Ovary (tissue), 9 donors: Measurements from ENCODE around the gene PIGX. TPM values are rescaled to one million over a fixed set of nuclear protein-coding genes. Genes with fewer than 3 reads are reported as not detected.

Experiments used
- DNase-seq, 5 donors: peaks; one replicate each; pipeline ENCODE4 v3.0.0-alpha.2; 2019 to 2020
- H3K27ac ChIP-seq, 2 donors: fragments of 200-600 bp; one replicate each; pipeline versions ENCODE4 v1.5.1 to v1.8.0; 2019 to 2022
- H3K27me3 ChIP-seq: fragments of 200-600 bp; one replicate; pipeline ENCODE4 v1.8.0; 2022
- H3K36me3 ChIP-seq: fragments of 200-600 bp; sonication (generic); one replicate; pipeline ENCODE4 v1.5.1; 2019
- H3K4me1 ChIP-seq: one replicate; pipeline ENCODE4 v1.8.1; 2013; ENCODE audit warnings: mild to moderate bottlenecking, moderate library complexity; ENCODE audit not compliant: insufficient read depth
- H3K4me3 ChIP-seq: fragments of 200-600 bp; sonication (generic); one replicate; pipeline ENCODE4 v1.5.1; 2017
- H3K9me3 ChIP-seq, 2 donors: fragments of 200-600 bp in 1 of 2; sonication (generic) in 1 of 2; one replicate each; pipeline versions ENCODE4 v1.5.1 to v1.8.1; 2013 to 2019; ENCODE audit warnings: mild to moderate bottlenecking in 1 of 2, moderate library complexity in 1 of 2
- EP300 ChIP-seq: sonication (generic); formaldehyde crosslinking; IDR thresholded peaks from one replicate; pipeline ENCODE4 v1.6.1; 2017; ENCODE audit warnings: antibody characterized with exemption
- POLR2A ChIP-seq: fragments of 450-650 bp; IDR thresholded peaks from one replicate; pipeline ENCODE4 v1.6.1; 2017; ENCODE audit warnings: antibody characterized with exemption, mild to moderate bottlenecking, moderate library complexity
- WGBS, 3 donors: extraction: QIAGEN DNeasy Blood & Tissue Kit in 1 of 3; methylation state at CpG; one replicate each; pipeline versions ENCODE4 v1.1.5 to v1.1.7; 2013 to 2017; 5-methylcytosine and 5-hydroxymethylcytosine counted together
- intact Hi-C, 4 donors: fragments of 100-400 bp; cut with DNase I; formaldehyde crosslinking; loops; one replicate each; pipeline versions ENCODE4 v1.11.0 to v1.15.1; 2022 to 2023
- polyA plus RNA-seq, 2 donors: library from polyadenylated mRNA; stranded (reverse); fragments of 200-250 nt in 1 of 2; fragments of 350-450 nt in 1 of 2; fragmentation: Illumina TruSeq in 1 of 2; extraction: RNeasy Lipid Tissue Mini Kit (QIAGEN cat#74804) in 1 of 2; gene quantifications; one replicate each; pipeline ENCODE4 v1.2.3, GENCODE V29; 2013 to 2014
- total RNA-seq, 7 donors: library from RNA; depleted of rRNA in 2 of 7; stranded (reverse); fragments of >200 nt in 2 of 7; fragmentation: NEBNext Ultra II Directional in 3 of 7; extraction: Animal tissue kit (Norgen Biotek cat#: 25700) in 3 of 7; gene quantifications; one replicate each; pipeline versions ENCODE4 v1.1.0 to v1.2.4, GENCODE V29; 2016 to 2023
- TF ChIP-seq, protein P1 (sequence below), 3 donors: fragments of 450-650 bp in 2 of 3; fragments of 200-600 bp in 1 of 3; IDR thresholded peaks; one replicate each; pipeline versions ENCODE4 v1.5.1 to v1.8.0; 2016 to 2022; ENCODE audit warnings: antibody characterized with exemption in 3 of 3, mild to moderate bottlenecking in 1 of 3
- donor health status: DM: no; HTN: no; CAD: no; lungs with moderate emphysema.
- donor health status: DM: no; HTN: no; CAD: no.
- donor health status: Bipolar disorder and iron deficiency.
- donor health status: DM: yes; HTN: yes; CAD: no.
- donor health status: DM: no; HTN: no; CAD: no.
- donor health status: DM: yes; HTN: yes; CAD: no.

The PIGX gene
- total and polyA plus RNA-seq, 9 donors, result 9.4 to 22.4 (median 17.8) TPM

DNA sequence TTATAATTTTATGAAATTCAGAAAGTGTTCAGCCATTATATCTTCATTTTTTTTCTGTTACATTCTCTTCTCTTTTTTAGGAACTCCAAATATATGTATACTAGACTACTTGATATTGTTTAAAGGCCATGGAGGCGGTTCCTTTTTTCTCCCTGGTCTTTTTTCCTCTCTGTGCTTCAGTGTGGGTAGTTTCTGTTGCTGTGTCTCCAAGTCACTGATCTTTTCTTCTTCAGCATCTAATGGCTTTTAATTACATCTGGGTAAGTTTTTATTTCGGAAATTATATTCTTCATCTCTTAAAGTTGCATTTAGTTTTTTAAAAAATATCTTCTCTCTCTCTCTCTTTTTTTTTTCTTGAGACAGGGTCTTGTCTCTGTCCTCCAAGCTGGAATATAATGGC is 8.9 kb downstream of the PIGX start:
- no peak for DNase-seq
- Histone ChIP-seq H3K9me3 (no peaks in the 10 kb centered on the region), H3K4me1 (no peaks in the 10 kb centered on the region), H3K27me3 (no peaks in the 10 kb centered on the region), H3K4me3 (no peak overlapping the region), H3K36me3 (no peaks in the 10 kb centered on the region), H3K27ac (no peak overlapping the region)
- TF ChIP-seq EP300 (no peak), POLR2A (no peak)
- TF ChIP-seq, protein P1, sequence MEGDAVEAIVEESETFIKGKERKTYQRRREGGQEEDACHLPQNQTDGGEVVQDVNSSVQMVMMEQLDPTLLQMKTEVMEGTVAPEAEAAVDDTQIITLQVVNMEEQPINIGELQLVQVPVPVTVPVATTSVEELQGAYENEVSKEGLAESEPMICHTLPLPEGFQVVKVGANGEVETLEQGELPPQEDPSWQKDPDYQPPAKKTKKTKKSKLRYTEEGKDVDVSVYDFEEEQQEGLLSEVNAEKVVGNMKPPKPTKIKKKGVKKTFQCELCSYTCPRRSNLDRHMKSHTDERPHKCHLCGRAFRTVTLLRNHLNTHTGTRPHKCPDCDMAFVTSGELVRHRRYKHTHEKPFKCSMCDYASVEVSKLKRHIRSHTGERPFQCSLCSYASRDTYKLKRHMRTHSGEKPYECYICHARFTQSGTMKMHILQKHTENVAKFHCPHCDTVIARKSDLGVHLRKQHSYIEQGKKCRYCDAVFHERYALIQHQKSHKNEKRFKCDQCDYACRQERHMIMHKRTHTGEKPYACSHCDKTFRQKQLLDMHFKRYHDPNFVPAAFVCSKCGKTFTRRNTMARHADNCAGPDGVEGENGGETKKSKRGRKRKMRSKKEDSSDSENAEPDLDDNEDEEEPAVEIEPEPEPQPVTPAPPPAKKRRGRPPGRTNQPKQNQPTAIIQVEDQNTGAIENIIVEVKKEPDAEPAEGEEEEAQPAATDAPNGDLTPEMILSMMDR (IDR thresholded peaks at IDR 0.05), result no peak
- intact Hi-C loops, result no loop called here
- 70 to 98% (median 79%) methylated on average over 2 of the region's 2 CpGs for WGBS, 3 donors

DNA sequence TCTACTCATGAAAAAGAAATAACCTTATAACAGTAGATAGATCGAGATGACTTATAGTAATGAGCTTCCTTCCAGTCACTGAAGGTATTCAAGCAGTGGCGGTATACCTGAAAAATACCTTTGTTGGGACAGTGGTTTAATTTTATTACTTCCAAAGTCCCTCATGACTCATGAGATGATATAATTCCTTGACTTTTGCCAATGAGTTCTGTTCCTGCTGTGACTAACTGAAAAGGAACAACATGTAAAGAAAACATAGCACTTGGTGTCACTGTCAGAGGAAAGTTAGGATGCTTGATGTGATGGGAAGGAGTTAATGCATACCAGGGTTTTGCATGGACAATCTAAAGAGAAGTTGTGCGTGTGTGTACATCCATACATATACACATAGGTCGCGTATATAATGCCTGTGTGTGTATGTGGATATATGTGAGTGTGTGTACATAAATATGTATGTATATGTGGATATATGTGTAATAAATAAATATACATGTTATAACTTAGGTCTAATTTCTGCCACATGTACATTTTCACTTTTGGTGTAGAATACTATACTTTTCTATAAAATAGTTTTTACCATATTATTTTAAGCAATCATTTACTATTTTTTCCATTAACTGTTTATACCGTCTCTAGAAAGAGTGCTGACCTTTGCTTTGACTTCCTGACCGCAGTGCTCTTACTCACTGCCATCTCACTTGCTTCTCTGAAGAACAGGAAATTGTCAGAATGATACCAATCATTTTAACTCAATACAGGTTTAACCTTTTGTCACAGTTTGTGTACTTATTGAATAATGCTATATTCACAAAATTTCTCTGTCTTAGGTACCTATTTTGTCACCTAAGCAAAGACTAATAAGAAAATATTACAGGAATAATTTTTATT is 14.9 kb downstream of the PIGX start:
- no peaks in the 10 kb centered on the region for H3K9me3 ChIP-seq
- no peaks in the 10 kb centered on the region for H3K27me3 ChIP-seq
- no peak for TF ChIP-seq EP300
- no peak for TF ChIP-seq POLR2A
- TF ChIP-seq, protein P1 (IDR thresholded peaks at IDR 0.05), result no peak
- 79 to 87% (median 82%) methylated on average over 7 of the region's 7 CpGs for WGBS, 3 donors
- H3K4me3 ChIP-seq, result no peak overlapping the region
- DNase-seq, result no peak
- intact Hi-C loops, result no loop called here
- no peaks in the 10 kb centered on the region for H3K36me3 ChIP-seq
- H3K27ac ChIP-seq, result no peak overlapping the region
- no peaks in the 10 kb centered on the region for H3K4me1 ChIP-seq

DNA sequence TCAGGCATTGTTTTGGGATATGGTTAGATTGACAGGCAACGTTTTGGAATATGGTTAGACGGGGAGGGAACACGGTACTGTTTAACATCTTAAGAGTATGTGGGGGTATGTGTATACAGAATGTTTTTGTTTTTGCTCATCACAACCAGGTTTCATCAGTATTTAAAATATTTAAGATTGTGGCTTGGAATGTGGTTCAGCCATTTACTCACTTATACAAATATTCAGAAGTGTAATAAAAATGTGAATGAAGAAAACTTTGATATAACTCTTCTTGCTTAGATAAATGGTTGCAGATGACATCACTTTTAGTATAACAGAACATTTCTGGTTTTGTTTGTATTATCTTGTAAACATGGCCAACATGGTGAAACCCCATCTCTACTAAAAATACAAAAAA is 23.6 kb downstream of the PIGX start:
- 79 to 84% (median 84%) methylated on average over 3 of the region's 3 CpGs for WGBS, 3 donors
- TF ChIP-seq POLR2A (no peak), EP300 (no peak)
- TF ChIP-seq, protein P1 (IDR thresholded peaks at IDR 0.05), result no peak
- no peak overlapping the region for H3K4me3 ChIP-seq
- no peaks in the 10 kb centered on the region for H3K4me1 ChIP-seq
- no peak overlapping the region for H3K27ac ChIP-seq
- intact Hi-C loops, result no loop called here
- no peaks in the 10 kb centered on the region for H3K9me3 ChIP-seq
- no peak for DNase-seq
- no peaks in the 10 kb centered on the region for H3K27me3 ChIP-seq
- H3K36me3 ChIP-seq, result no peaks in the 10 kb centered on the region

DNA sequence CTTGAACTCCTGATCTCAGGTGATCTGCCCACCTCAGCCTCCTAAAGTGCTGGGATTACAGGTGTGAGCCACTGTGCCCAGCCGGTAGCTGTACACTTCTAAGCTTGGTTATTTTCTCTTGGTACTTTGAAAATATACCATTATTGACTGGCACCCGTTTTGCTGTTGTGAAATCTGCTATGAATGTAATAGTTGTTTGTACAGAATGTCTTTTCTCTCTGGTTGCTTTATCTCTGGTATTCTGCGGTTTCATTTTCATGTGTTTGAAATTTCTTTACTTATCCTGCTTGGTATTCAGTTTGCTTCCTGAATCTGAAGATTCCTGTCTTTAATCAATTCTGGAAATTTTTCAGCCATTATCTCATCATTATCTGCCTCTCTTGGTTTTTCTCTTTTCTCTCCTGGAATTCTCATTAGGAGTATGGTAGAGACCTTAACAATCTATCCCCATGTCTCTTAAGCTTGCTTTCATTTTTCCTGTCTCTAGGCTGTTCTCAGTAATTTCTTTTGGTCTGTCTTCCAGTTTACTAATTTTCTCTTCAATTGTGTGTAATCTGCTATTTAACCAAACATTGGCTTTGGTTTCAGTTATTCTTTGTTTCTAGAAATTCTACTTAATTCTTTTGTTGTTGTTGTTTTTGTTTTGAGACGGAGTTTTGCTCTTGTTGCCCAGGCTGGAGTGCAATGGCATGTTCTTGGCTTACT is 24.6 kb downstream of the PIGX start:
- H3K4me3 ChIP-seq, result no peak overlapping the region
- no peaks in the 10 kb centered on the region for H3K27me3 ChIP-seq
- TF ChIP-seq, protein P1 (IDR thresholded peaks at IDR 0.05), result no peak
- TF ChIP-seq EP300 (no peak), POLR2A (no peak)
- no peak for DNase-seq
- intact Hi-C loops, result no loop called here
- peaks cover 3% of the 10 kb centered on the region for H3K4me1 ChIP-seq
- no peak overlapping the region for H3K27ac ChIP-seq
- no peaks in the 10 kb centered on the region for H3K36me3 ChIP-seq
- H3K9me3 ChIP-seq, result no peaks in the 10 kb centered on the region
- WGBS, 3 donors, result 97 to 98% (median 98%) methylated on average over 4 of the region's 4 CpGs
